HL-60 (cell line): Measurements from ENCODE around the gene CASTOR1.

Experiments used
- DNase-seq, 2 experiments: peaks; one replicate each; pipeline ENCODE4 v3.0.0-alpha.2; 2010 to 2020; ENCODE audit warnings: low read depth in 1 of 2, low spot score in 1 of 2
- H3K27ac ChIP-seq: fragments of 250-450 bp; sonication (Bioruptor Pico); replicated peaks from 2 replicates; pipeline ENCODE4 v1.5.1; 2020; ENCODE audit warnings: mild to moderate bottlenecking, moderate library complexity
- H3K27me3 ChIP-seq: fragments of 250-450 bp; sonication (Bioruptor Pico); 2 replicates; pipeline ENCODE4 v1.5.1; 2021; ENCODE audit warnings: mild to moderate bottlenecking, moderate library complexity; ENCODE audit not compliant: insufficient read depth, poor library complexity, severe bottlenecking
- H3K4me3 ChIP-seq: replicated peaks from 2 replicates; pipeline ENCODE4 v1.5.1; 2011; ENCODE audit warnings: mild to moderate bottlenecking, control low read depth, low read length; ENCODE audit not compliant: insufficient read depth
- CTCF ChIP-seq: IDR thresholded peaks from one replicate; pipeline ENCODE4 v1.5.1; 2011; ENCODE audit warnings: low read length, control low read depth, inconsistent platforms; ENCODE audit not compliant: insufficient read depth
- GABPA ChIP-seq: IDR thresholded peaks from 2 replicates; pipeline ENCODE4 v1.6.1; 2012; ENCODE audit warnings: low read depth
- POLR2AphosphoS5 ChIP-seq: IDR thresholded peaks from 2 replicates; pipeline ENCODE4 v1.6.1; 2012; ENCODE audit warnings: low read depth
- SPI1 ChIP-seq: IDR thresholded peaks from 2 replicates; pipeline ENCODE4 v1.6.1; 2012; ENCODE audit warnings: low read depth, mild to moderate bottlenecking, borderline replicate concordance
- TF ChIP-seq, protein P1 (sequence below): IDR thresholded peaks from 2 replicates; pipeline ENCODE4 v1.6.1; 2012; ENCODE audit warnings: low read depth; ENCODE audit not compliant: insufficient replicate concordance

Gene CASTOR1

DNA sequence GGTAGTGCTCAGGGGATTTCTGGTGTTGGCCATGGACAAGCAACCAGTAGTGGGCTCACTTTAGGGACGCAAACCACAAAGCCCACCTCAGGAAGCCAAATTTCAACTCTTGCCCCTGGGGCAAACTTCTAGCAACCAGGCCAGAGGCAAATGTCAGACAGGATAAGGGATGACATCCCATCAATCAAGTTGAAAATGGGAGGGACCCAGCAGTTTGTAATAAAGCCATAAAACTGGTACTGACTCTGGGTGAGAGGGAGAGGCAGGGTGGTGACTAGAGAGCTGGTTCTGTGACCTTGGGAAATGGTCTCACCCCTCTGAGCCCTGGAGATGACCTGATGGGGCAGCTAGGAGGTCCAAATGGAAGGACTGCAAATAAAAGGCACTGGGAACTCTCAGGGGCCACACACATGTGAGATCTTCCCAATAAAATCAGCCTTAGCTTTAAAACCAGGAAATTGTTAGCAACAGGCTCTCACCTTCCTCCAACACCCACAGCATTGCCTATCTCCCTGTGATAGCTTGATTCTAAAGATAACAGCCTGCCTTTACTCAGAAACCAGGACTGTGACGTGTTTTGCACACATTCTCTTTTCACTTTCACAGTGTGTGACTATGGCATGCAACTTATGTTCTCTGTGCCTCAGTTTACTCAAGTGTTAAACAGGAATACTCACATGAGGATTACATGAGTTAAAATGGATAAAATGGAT lies 43.8 kb upstream of the CASTOR1 start:
- TF ChIP-seq GABPA (no peak), SPI1 (no peak), POLR2AphosphoS5 (no peak), CTCF (no peak)
- TF ChIP-seq, protein P1, sequence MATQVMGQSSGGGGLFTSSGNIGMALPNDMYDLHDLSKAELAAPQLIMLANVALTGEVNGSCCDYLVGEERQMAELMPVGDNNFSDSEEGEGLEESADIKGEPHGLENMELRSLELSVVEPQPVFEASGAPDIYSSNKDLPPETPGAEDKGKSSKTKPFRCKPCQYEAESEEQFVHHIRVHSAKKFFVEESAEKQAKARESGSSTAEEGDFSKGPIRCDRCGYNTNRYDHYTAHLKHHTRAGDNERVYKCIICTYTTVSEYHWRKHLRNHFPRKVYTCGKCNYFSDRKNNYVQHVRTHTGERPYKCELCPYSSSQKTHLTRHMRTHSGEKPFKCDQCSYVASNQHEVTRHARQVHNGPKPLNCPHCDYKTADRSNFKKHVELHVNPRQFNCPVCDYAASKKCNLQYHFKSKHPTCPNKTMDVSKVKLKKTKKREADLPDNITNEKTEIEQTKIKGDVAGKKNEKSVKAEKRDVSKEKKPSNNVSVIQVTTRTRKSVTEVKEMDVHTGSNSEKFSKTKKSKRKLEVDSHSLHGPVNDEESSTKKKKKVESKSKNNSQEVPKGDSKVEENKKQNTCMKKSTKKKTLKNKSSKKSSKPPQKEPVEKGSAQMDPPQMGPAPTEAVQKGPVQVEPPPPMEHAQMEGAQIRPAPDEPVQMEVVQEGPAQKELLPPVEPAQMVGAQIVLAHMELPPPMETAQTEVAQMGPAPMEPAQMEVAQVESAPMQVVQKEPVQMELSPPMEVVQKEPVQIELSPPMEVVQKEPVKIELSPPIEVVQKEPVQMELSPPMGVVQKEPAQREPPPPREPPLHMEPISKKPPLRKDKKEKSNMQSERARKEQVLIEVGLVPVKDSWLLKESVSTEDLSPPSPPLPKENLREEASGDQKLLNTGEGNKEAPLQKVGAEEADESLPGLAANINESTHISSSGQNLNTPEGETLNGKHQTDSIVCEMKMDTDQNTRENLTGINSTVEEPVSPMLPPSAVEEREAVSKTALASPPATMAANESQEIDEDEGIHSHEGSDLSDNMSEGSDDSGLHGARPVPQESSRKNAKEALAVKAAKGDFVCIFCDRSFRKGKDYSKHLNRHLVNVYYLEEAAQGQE, result no peak
- H3K4me3 ChIP-seq, result no peak overlapping the region
- H3K27ac ChIP-seq, result no peak overlapping the region
- H3K27me3 ChIP-seq, result no peaks in the 10 kb centered on the region
- DNase-seq, result no peak

- Histone ChIP-seq H3K4me3 (no peak overlapping the region), H3K27ac (no peak overlapping the region), H3K27me3 (no peaks in the 10 kb centered on the region)
- TF ChIP-seq SPI1, result no peak
- DNase-seq, result no peak
Observed at GRCh38 chr22:30332551-30332950, 43.2 kb upstream of the CASTOR1 start.

GRCh38 chr22:30328466-30329049 lies 39.3 kb upstream of the CASTOR1 start:
- TF ChIP-seq SPI1 (no peak), POLR2AphosphoS5 (no peak), CTCF (no peak), GABPA (no peak)
- TF ChIP-seq, protein P1, result no peak
- no peak overlapping the region for H3K4me3 ChIP-seq
- H3K27ac ChIP-seq, result no peak overlapping the region
- H3K27me3 ChIP-seq, result no peaks in the 10 kb centered on the region
- DNase-seq, result no peak

DNA sequence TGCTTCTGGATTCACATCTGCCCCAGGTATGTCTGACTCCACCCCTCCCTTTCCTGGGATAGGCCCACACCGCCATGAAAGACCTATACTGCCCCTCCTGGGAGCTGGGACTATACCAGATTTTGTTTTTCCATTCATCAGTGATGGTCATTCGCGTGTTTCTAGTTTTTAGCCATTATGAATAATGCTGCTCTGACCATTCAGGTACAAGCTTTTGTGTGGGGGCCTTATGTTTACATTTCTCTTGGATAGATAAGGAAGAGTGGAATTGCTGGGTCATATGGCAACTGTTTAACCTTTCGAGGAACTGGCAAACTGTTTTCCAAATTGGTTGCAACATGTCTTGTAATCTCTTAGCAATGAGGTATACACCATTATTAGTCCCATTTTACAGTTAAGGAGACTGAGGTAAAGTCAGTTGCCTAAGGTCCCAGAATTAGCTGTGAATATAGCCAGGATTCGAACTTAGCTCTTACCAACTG lies 38.6 kb upstream of the CASTOR1 start:
- H3K27ac ChIP-seq, result no peak overlapping the region
- H3K27me3 ChIP-seq, result no peaks in the 10 kb centered on the region
- TF ChIP-seq, protein P1, result no peak
- no peak for TF ChIP-seq POLR2AphosphoS5
- TF ChIP-seq GABPA, result no peak
- TF ChIP-seq CTCF, result no peak
- TF ChIP-seq SPI1, result no peak
- no peak for DNase-seq
- H3K4me3 ChIP-seq, result no peak overlapping the region
